ENCODE data around the gene RPS3. TPM values are rescaled to one million over a fixed set of nuclear protein-coding genes. Genes with fewer than 3 reads are reported as not detected.

The RPS3 gene
- total and polyA plus RNA-seq, 2 of the 13 experiments (the other 11 are each of a cell fraction or from before 2014, with no cell fraction given), result 2,143 to 3,616 TPM

- TF ChIP-seq ZNF549 (CRISPR knock-in tag; IDR thresholded peaks at IDR 0.05), result no peak
- TF ChIP-seq TEAD3 (CRISPR knock-in tag; optimal IDR thresholded peaks at IDR 0.05; ENCODE audit: borderline replicate concordance), result peak; percentile 61
- peak; percentile 16; the same call in 1 of the 2 replicates for TF ChIP-seq TFAP4 (IDR thresholded peaks at IDR 0.05; ENCODE audit: borderline replicate concordance, low read depth)
- TF ChIP-seq CENPT (CRISPR knock-in tag; IDR thresholded peaks at IDR 0.05; ENCODE audit: low read depth), result no peak
- peak; percentile 82; the same call in 1 of the 2 replicates for TF ChIP-seq ZBTB4 (CRISPR knock-in tag; IDR thresholded peaks at IDR 0.05; ENCODE audit: borderline replicate concordance)
- peak; percentile 99 for TF ChIP-seq MYC (CRISPR knock-in tag; IDR thresholded peaks at IDR 0.05; ENCODE audit: borderline replicate concordance)
- TF ChIP-seq REXO4 (CRISPR knock-in tag; IDR thresholded peaks at IDR 0.05; ENCODE audit: borderline replicate concordance), result no peak
- no peak for TF ChIP-seq ZNF557 (CRISPR knock-in tag; IDR thresholded peaks at IDR 0.05)
- no peak for TF ChIP-seq CHCHD3 (CRISPR knock-in tag; IDR thresholded peaks at IDR 0.05)
- no peak for TF ChIP-seq ZNF10 (CRISPR knock-in tag; IDR thresholded peaks at IDR 0.05; ENCODE audit: borderline replicate concordance, low read depth)
- no peak for TF ChIP-seq ZUFSP (CRISPR knock-in tag; IDR thresholded peaks at IDR 0.05; ENCODE audit: borderline replicate concordance)
- TF ChIP-seq ZC3H13 (CRISPR knock-in tag; IDR thresholded peaks at IDR 0.05), result peak; percentile 62; the same call in 1 of the 2 replicates
- peak; percentile 91 for TF ChIP-seq ZBTB25 (CRISPR knock-in tag; IDR thresholded peaks at IDR 0.05)
- peak; percentile 74 for TF ChIP-seq KMT2B (CRISPR knock-in tag; IDR thresholded peaks at IDR 0.05)
- TF ChIP-seq ZNF788 (CRISPR knock-in tag; IDR thresholded peaks at IDR 0.05; ENCODE audit: borderline replicate concordance), result peak; percentile 93; the same call in 1 of the 2 replicates
These were observed at the start of gene RPS3 (continued) for GRCh38 chr11:75399344-75400145.

Measured in HepG2 (cell line).